A549 (cell line): Measurements from ENCODE around the gene MEN1.

ENCODE experiments used
- CHD2 ChIP-seq: fragments of 150-350 bp; IDR thresholded peaks from 2 replicates; pipeline ENCODE4 v1.6.1; 2014; ENCODE audit warnings: low read length; ENCODE audit not compliant: partially characterized antibody
- CHD4 ChIP-seq: fragments of 200-600 bp; sonication (generic); IDR thresholded peaks from 2 replicates; pipeline ENCODE4 v1.6.1; 2016; ENCODE audit warnings: antibody characterized with exemption, mild to moderate bottlenecking, borderline replicate concordance
- CTCF ChIP-seq: fragments of >200 bp; sonication (Bioruptor Twin); formaldehyde crosslinking; IDR thresholded peaks from 3 replicates; pipeline ENCODE4 v1.5.1; 2016
- EHF ChIP-seq: fragments of 250-450 bp; sonication (Bioruptor Pico); IDR thresholded peaks from 2 replicates; pipeline ENCODE4 v1.5.0; 2020; ENCODE audit warnings: mild to moderate bottlenecking
- KDM5A ChIP-seq: fragments of 200-600 bp; sonication (generic); IDR thresholded peaks from 2 replicates; pipeline ENCODE4 v1.6.1; 2016; ENCODE audit warnings: antibody characterized with exemption, mild to moderate bottlenecking
- POLR2A ChIP-seq: IDR thresholded peaks from 2 replicates; pipeline ENCODE4 v1.6.1; 2012; ENCODE audit warnings: mild to moderate bottlenecking, low read length
- RFX5 ChIP-seq: fragments of 450-650 bp; IDR thresholded peaks from 2 replicates; pipeline ENCODE4 v1.7.1; 2014; ENCODE audit warnings: antibody characterized with exemption, mild to moderate bottlenecking, moderate library complexity
- ZSCAN20 ChIP-seq: fragments of 250-450 bp; sonication (Bioruptor Pico); IDR thresholded peaks from 2 replicates; pipeline ENCODE4 v1.8.0; 2022; ENCODE audit warnings: mild to moderate bottlenecking, moderate library complexity

- TF ChIP-seq ZSCAN20 = no peak
- no peak for TF ChIP-seq CTCF
- TF ChIP-seq KDM5A = no peak
- no peak for TF ChIP-seq RFX5
- TF ChIP-seq CHD2 = no peak
- TF ChIP-seq POLR2A = no peak
- no peak for TF ChIP-seq EHF (CRISPR knock-in tag)
- TF ChIP-seq CHD4 = no peak
Observed at GRCh38 chr11:64776425-64776824, 33.9 kb downstream of the MEN1 start.
